GM12878 (cell line): Measurements from ENCODE around the gene FBXO42. TPM values are rescaled to one million over a fixed set of nuclear protein-coding genes. Genes with fewer than 3 reads are reported as not detected.

Experiments
- ATAC-seq: fragments of 200-7000 bp; cut with Tn5 transposase; 3 replicates; pipeline ENCODE4 v1.9.1; 2020; ENCODE audit warnings: mild to moderate bottlenecking, moderate library complexity
- BruUV-seq: library from RNA; stranded (reverse); fragments of 400-500 nt; replicated peaks from 2 replicates; lab custom pipeline; 2021; lab: Mats Ljungman, UMichigan
- CTCF ChIA-PET: fragments of 300-600 bp; sonication (Branson Sonifier 250); formaldehyde crosslinking; extraction: SDS; loops from one replicate; lab custom pipeline; 2021; ENCODE audit warnings: inconsistent platforms; lab: Yijun Ruan, JAX
- POLR2A ChIA-PET: fragments of 350-600 bp; formaldehyde crosslinking; extraction: SDS; loops from one replicate; lab custom pipeline; 2021; ENCODE audit warnings: inconsistent platforms; lab: Charles Lee
- RAD21 ChIA-PET: fragments of 300-600 bp; sonication (Branson Sonifier 250); formaldehyde crosslinking; loops from one replicate; lab custom pipeline; 2023; ENCODE audit warnings: antibody characterized with exemption; ENCODE audit not compliant: unreplicated experiment; lab: Charles Lee
- SMC1A ChIA-PET: fragments of 300-600 bp; sonication (Branson Sonifier 250); formaldehyde crosslinking; loops from one replicate; lab custom pipeline; 2023; ENCODE audit not compliant: unreplicated experiment, uncharacterized antibody; lab: Charles Lee
- DNase-seq: peaks from one replicate; pipeline ENCODE4 v3.0.0-alpha.2; 2011; ENCODE audit warnings: low read depth, low spot score
- FAIRE-seq: peaks from 3 replicates; lab custom pipeline; 2011; peaks lifted over from hg19 to GRCh38; lab: Jason Lieb, UNC
- H2AFZ ChIP-seq: 2 replicates; pipeline ENCODE4 v1.6.0; 2011; ENCODE audit warnings: low read depth, low read length, control low read depth; ENCODE audit not compliant: control insufficient read depth
- H3K27ac ChIP-seq: 2 replicates; pipeline ENCODE4 v1.5.1; 2011; ENCODE audit warnings: control low read depth; ENCODE audit not compliant: control insufficient read depth, insufficient read depth
- H3K27me3 ChIP-seq, 2 experiments: replicated peaks in 1 of 2; 2 replicates each; pipeline versions ENCODE4 v1.6.0 to v1.6.1; 2011; ENCODE audit warnings: low read length in 1 of 2; ENCODE audit not compliant: control insufficient read depth in 2 of 2, insufficient read depth in 2 of 2
- H3K36me3 ChIP-seq, 2 experiments: 2 replicates each; pipeline ENCODE4 v1.5.1; 2011; ENCODE audit warnings: low read length in 1 of 2; ENCODE audit not compliant: control insufficient read depth in 2 of 2, insufficient read depth in 2 of 2
- H3K4me1 ChIP-seq: 2 replicates; pipeline ENCODE4 v1.6.1; 2011; ENCODE audit warnings: mild to moderate bottlenecking, low read length, moderate library complexity, mixed read lengths; ENCODE audit not compliant: control insufficient read depth, insufficient read depth
- H3K4me2 ChIP-seq: 2 replicates; pipeline ENCODE4 v1.6.0; 2011; ENCODE audit warnings: control low read depth; ENCODE audit not compliant: control insufficient read depth, insufficient read depth
- H3K4me3 ChIP-seq: fragments of 200-600 bp; sonication (generic); 2 replicates; pipeline ENCODE4 v1.5.1; 2016
- H3K79me2 ChIP-seq: 2 replicates; pipeline ENCODE4 v1.6.0; 2011; ENCODE audit warnings: low read length; ENCODE audit not compliant: control insufficient read depth, insufficient read depth
- H3K9ac ChIP-seq: 2 replicates; pipeline ENCODE4 v1.8.0; 2011; ENCODE audit warnings: low read length, control low read depth, mixed read lengths; ENCODE audit not compliant: control insufficient read depth, insufficient read depth
- H3K9me3 ChIP-seq: replicated peaks from 3 replicates; pipeline ENCODE4 v1.5.1; 2011; ENCODE audit warnings: mild to moderate bottlenecking, low read length; ENCODE audit not compliant: control insufficient read depth, insufficient read depth
- H4K20me1 ChIP-seq: 2 replicates; pipeline ENCODE4 v1.6.0; 2011; ENCODE audit not compliant: control insufficient read depth, insufficient read depth
- CHD2 ChIP-seq: IDR thresholded peaks from 2 replicates; pipeline ENCODE4 v1.6.1; 2011; ENCODE audit warnings: low read depth, low read length, improper control_type of control experiment, borderline replicate concordance
- MLLT1 ChIP-seq: fragments of 450-650 bp; IDR thresholded peaks from 2 replicates; pipeline ENCODE4 v1.6.1; 2016; ENCODE audit warnings: mild to moderate bottlenecking
- NFIC ChIP-seq: IDR thresholded peaks from 2 replicates; pipeline ENCODE4 v1.6.1; 2012; ENCODE audit warnings: low read depth, mild to moderate bottlenecking, inconsistent platforms, low read length, moderate library complexity
- NR2F1 ChIP-seq: fragments of 450-650 bp; conservative IDR thresholded peaks from 2 replicates; pipeline ENCODE4 v1.6.1; 2017; ENCODE audit warnings: mild to moderate bottlenecking
- SREBF1 ChIP-seq: IDR thresholded peaks from 2 replicates; pipeline ENCODE4 v1.6.1; 2012; ENCODE audit warnings: mild to moderate bottlenecking, low read length
- WGBS: methylation state at CpG from one replicate; pipeline ENCODE4 v1.1.6; 2016; ENCODE audit warnings: low lambda C conversion rate; ENCODE audit not compliant: insufficient replicate concordance, insufficient coverage; ENCODE audit errors: missing lambda C conversion rate; 5-methylcytosine and 5-hydroxymethylcytosine counted together
- in situ Hi-C: fragments of 300-500 bp; cut with MboI; formaldehyde crosslinking; loops from 9 replicates; pipeline ENCODE4 v1.14.3; 2018; ENCODE audit warnings: mixed read lengths
- intact Hi-C: fragments of 100-400 bp; cut with micrococcal nuclease; formaldehyde crosslinking; loops from one replicate; pipeline ENCODE4 v1.14.2; 2022; ENCODE audit not compliant: unreplicated experiment
- polyA plus RNA-seq, 11 experiments: library from polyadenylated mRNA; depleted of rRNA in 4 of 11; unstranded in 6 of 11; stranded (reverse) in 5 of 11; fragments of >200 nt; fragmentation: Nextera tagmentation in 4 of 11; fragmentation: Illumina TruSeq in 1 of 11; extraction: Ambion mirVana in 4 of 11; extraction: Trizol in 1 of 11; gene quantifications; 1 replicate in 1 of 11; 2 replicates in 10 of 11; pipeline versions ENCODE4 v1.2.1 to v1.2.3, GENCODE V29; 2011 to 2016; ENCODE audit warnings: inconsistent platforms in 2 of 11, missing spikeins in 2 of 11, low read depth in 1 of 11
- total RNA-seq, 4 experiments: library from RNA; depleted of rRNA in 3 of 4; stranded (reverse); fragments of >200 nt in 3 of 4; fragmentation: Illumina TruSeq in 1 of 4; extraction: Trizol in 1 of 4; gene quantifications; 2 replicates each; pipeline versions ENCODE4 v1.2.1 to v1.2.3, GENCODE V29; 2013 to 2021

Gene FBXO42
- total and polyA plus RNA-seq, 10 of the 15 experiments (the other 5 are each of a cell fraction or from before 2014, with no cell fraction given) = 6.1 to 23.8 (median 15.2) TPM

GRCh38 chr1:16205891-16206546, 146.3 kb downstream of the FBXO42 start:
- DNase-seq = no peak
- H3K4me3 ChIP-seq = peak overlapping the region; percentile 65; the same call in 1 of the 2 replicates
- intact Hi-C loops = loop anchor here (1.0 to 5.0 kb wide), 2 partner anchors 10 to 156 kb away; no protein-coding TSS in a partner anchor
- H3K27me3 ChIP-seq = no peaks in the 10 kb centered on the region
- ChIA-PET CTCF (interaction anchor here (0.5 kb wide), 1 partner anchor 84 kb away, joined by 3 read pairs; no protein-coding TSS in a partner anchor), RAD21 (interaction anchor here (1.4 to 2.1 kb wide), 2 partner anchors 10 to 127 kb away, joined by 5 read pairs; no protein-coding TSS in a partner anchor), POLR2A (interaction anchor here (0.6 to 1.2 kb wide), 3 partner anchors 11 to 158 kb away, joined by 3 to 15 read pairs (median 3); partner anchors contain the start of gene CPLANE2), SMC1A (no interaction called here)
- H4K20me1 ChIP-seq = no peaks in the 10 kb centered on the region
- BruUV-seq = no TSS peak
- no peaks in the 10 kb centered on the region for H3K79me2 ChIP-seq
- peak overlapping the region; percentile 29 for H2AFZ ChIP-seq
- TF ChIP-seq CHD2 (no peak), NR2F1 (peak; percentile 76), SREBF1 (no peak)
- H3K27ac ChIP-seq = no peak overlapping the region
- ATAC-seq = peak; percentile 27
- in situ Hi-C loops = no loop called here
- no peaks in the 10 kb centered on the region for H3K36me3 ChIP-seq
- H3K4me1 ChIP-seq = peaks cover 4% of the 10 kb centered on the region; the same call in 1 of the 2 replicates
- peak overlapping the region; percentile 36 for H3K4me2 ChIP-seq
- no peaks in the 10 kb centered on the region for H3K9me3 ChIP-seq
- H3K9ac ChIP-seq = no peak overlapping the region
- FAIRE-seq = no peak
- WGBS = 30% methylated on average over 34 of the region's 38 CpGs

- Histone ChIP-seq H3K4me1 (peaks cover 4% of the 10 kb centered on the region; the same call in 1 of the 2 replicates), H3K27me3 (no peaks in the 10 kb centered on the region), H3K9ac (no peak overlapping the region), H3K9me3 (no peaks in the 10 kb centered on the region), H3K36me3 (no peaks in the 10 kb centered on the region), H3K79me2 (no peaks in the 10 kb centered on the region), H2AFZ (no peak overlapping the region), H4K20me1 (no peaks in the 10 kb centered on the region), H3K27ac (no peak overlapping the region), H3K4me3 (no peak overlapping the region), H3K4me2 (no peak overlapping the region)
- ChIA-PET SMC1A (no interaction called here), RAD21 (no interaction called here), CTCF (interaction anchor here (0.6 to 3.4 kb wide), 6 partner anchors 32 to 678 kb away, joined by 3 to 18 read pairs (median 3); no protein-coding TSS in a partner anchor), POLR2A (interaction anchor here (1.2 kb wide), 1 partner anchor 32 kb away, joined by 3 read pairs; the partner anchor contains the start of gene CPLANE2)
- FAIRE-seq (no peak), DNase-seq (no peak), ATAC-seq (no peak)
- in situ Hi-C loops = no loop called here
- intact Hi-C loops = loop anchor here (5.0 kb wide), 1 partner anchor 157 kb away; no protein-coding TSS in a partner anchor
- TF ChIP-seq MLLT1 (no peak), NFIC (no peak)
- 34% methylated on average over 9 of the region's 11 CpGs for WGBS
- TSS peak; percentile 58 for BruUV-seq
These were observed 147.0 kb downstream of the FBXO42 start for GRCh38 chr1:16205334-16205671.
